HEK293T (cell line): ENCODE results near the gene IQGAP3.

Experiments used
- CTCF ChIA-PET: fragments of 350-600 bp; formaldehyde crosslinking; extraction: SDS; loops from one replicate; lab custom pipeline; 2021; ENCODE audit warnings: antibody characterized with exemption, inconsistent platforms; lab: Yijun Ruan, JAX
- POLR2A ChIA-PET: fragments of 350-600 bp; formaldehyde crosslinking; extraction: SDS; loops from one replicate; lab custom pipeline; 2020; ENCODE audit warnings: antibody characterized with exemption, inconsistent platforms; lab: Yijun Ruan, JAX
- DNase-seq: peaks from one replicate; pipeline ENCODE4 v3.0.0; 2012; ENCODE audit warnings: mixed read lengths; ENCODE audit errors: extremely low spot score
- ARNT ChIP-seq: fragments of 450-650 bp; IDR thresholded peaks from 2 replicates; pipeline ENCODE4 v1.6.1; 2017; ENCODE audit warnings: mild to moderate bottlenecking
- BHLHE40 ChIP-seq: fragments of 450-650 bp; IDR thresholded peaks from 2 replicates; pipeline ENCODE4 v1.6.1; 2016; ENCODE audit warnings: mild to moderate bottlenecking, moderate library complexity, borderline replicate concordance
- CTBP1 ChIP-seq: fragments of 450-650 bp; IDR thresholded peaks from 2 replicates; pipeline ENCODE4 v1.6.1; 2016; ENCODE audit warnings: borderline replicate concordance
- ELF4 ChIP-seq: fragments of 450-650 bp; IDR thresholded peaks from 2 replicates; pipeline ENCODE4 v1.6.1; 2017; ENCODE audit warnings: antibody characterized with exemption
- FOXA1 ChIP-seq: fragments of 450-650 bp; IDR thresholded peaks from 2 replicates; pipeline ENCODE4 v1.6.1; 2016; ENCODE audit warnings: mild to moderate bottlenecking
- FOXK2 ChIP-seq: fragments of 450-650 bp; IDR thresholded peaks from 2 replicates; pipeline ENCODE4 v1.6.1; 2016; ENCODE audit warnings: mild to moderate bottlenecking
- FOXM1 ChIP-seq: fragments of 450-650 bp; IDR thresholded peaks from 2 replicates; pipeline ENCODE4 v1.6.1; 2017; ENCODE audit warnings: mild to moderate bottlenecking, borderline replicate concordance
- HDGF ChIP-seq: fragments of 450-650 bp; IDR thresholded peaks from 2 replicates; pipeline ENCODE4 v1.6.1; 2017; ENCODE audit warnings: antibody characterized with exemption, borderline replicate concordance
- L3MBTL2 ChIP-seq: fragments of 450-650 bp; conservative IDR thresholded peaks from 2 replicates; pipeline ENCODE4 v1.6.1; 2016; ENCODE audit warnings: mild to moderate bottlenecking
- LEF1 ChIP-seq: fragments of 450-650 bp; IDR thresholded peaks from 2 replicates; pipeline ENCODE4 v1.6.1; 2017; ENCODE audit warnings: mild to moderate bottlenecking, borderline replicate concordance
- NFRKB ChIP-seq: fragments of 450-650 bp; IDR thresholded peaks from 2 replicates; pipeline ENCODE4 v1.6.1; 2016; ENCODE audit warnings: mild to moderate bottlenecking, moderate library complexity
- PKNOX1 ChIP-seq: fragments of 450-650 bp; IDR thresholded peaks from 2 replicates; pipeline ENCODE4 v1.6.1; 2016
- SP1 ChIP-seq: fragments of 450-650 bp; IDR thresholded peaks from 2 replicates; pipeline ENCODE4 v1.6.1; 2017
- SUZ12 ChIP-seq: fragments of 450-650 bp; IDR thresholded peaks from 2 replicates; pipeline ENCODE4 v1.6.1; 2016; ENCODE audit warnings: mild to moderate bottlenecking
- TARDBP ChIP-seq: fragments of 450-650 bp; IDR thresholded peaks from 2 replicates; pipeline ENCODE4 v1.6.1; 2016
- ZNF384 ChIP-seq: fragments of 450-650 bp; IDR thresholded peaks from 2 replicates; pipeline ENCODE4 v1.6.1; 2016

IQGAP3 gene

GRCh38 chr1:156523801-156524480 lies 48.4 kb downstream of the IQGAP3 start:
- CTCF ChIA-PET = interaction anchor here (1.3 kb wide), 1 partner anchor 78 kb away, joined by 4 read pairs; no protein-coding TSS in a partner anchor

GRCh38 chr1:156522443-156522970 lies 49.9 kb downstream of the IQGAP3 start:
- CTCF ChIA-PET = no interaction called here
- no peak for DNase-seq
- TF ChIP-seq LEF1 (no peak), PKNOX1 (no peak), CTBP1 (no peak), NFRKB (no peak)
- POLR2A ChIA-PET = interaction anchor here (1.0 kb wide), 1 partner anchor 21 kb away, joined by 3 read pairs; no protein-coding TSS in a partner anchor

More at GRCh38 chr1:156523801-156524480, 48.4 kb downstream of the IQGAP3 start:
- no peak for DNase-seq
- POLR2A ChIA-PET = interaction anchor here (2.1 kb wide), 1 partner anchor 67 kb away, joined by 8 read pairs; no protein-coding TSS in a partner anchor
- TF ChIP-seq ZNF384 (no peak), HDGF (no peak), FOXM1 (no peak), SP1 (no peak), SUZ12 (no peak), CTBP1 (no peak), NFRKB (no peak), ELF4 (no peak), BHLHE40 (no peak), L3MBTL2 (no peak), FOXA1 (no peak), TARDBP (no peak)

GRCh38 chr1:156517748-156518147 lies 54.6 kb downstream of the IQGAP3 start:
- no peak for TF ChIP-seq HDGF
- no peak for TF ChIP-seq ZNF384
- POLR2A ChIA-PET = no interaction called here
- DNase-seq = no peak
- CTCF ChIA-PET = no interaction called here

GRCh38 chr1:156516821-156517220 lies 55.5 kb downstream of the IQGAP3 start:
- no peak for DNase-seq
- POLR2A ChIA-PET = interaction anchor here (0.7 kb wide), 1 partner anchor 12 kb away, joined by 3 read pairs; no protein-coding TSS in a partner anchor
- TF ChIP-seq FOXK2 = no peak
- no peak for TF ChIP-seq SP1
- TF ChIP-seq L3MBTL2 = no peak
- no peak for TF ChIP-seq LEF1
- TF ChIP-seq ZNF384 = no peak
- no peak for TF ChIP-seq NFRKB
- no peak for TF ChIP-seq HDGF
- TF ChIP-seq FOXA1 = no peak
- no peak for TF ChIP-seq TARDBP
- no peak for TF ChIP-seq ARNT
- CTCF ChIA-PET = interaction anchor here (0.6 to 0.7 kb wide), 2 partner anchors 16 to 63 kb away, joined by 3 read pairs; partner anchors contain the start of gene MEF2D

GRCh38 chr1:156515956-156516355 lies 56.4 kb downstream of the IQGAP3 start:
- ChIA-PET POLR2A (interaction anchor here (1.0 to 1.5 kb wide), 2 partner anchors 14 to 15 kb away, joined by 3 to 6 read pairs; partner anchors contain the start of gene MEF2D), CTCF (interaction anchor here (1.4 kb wide), 1 partner anchor 15 kb away, joined by 5 read pairs; no protein-coding TSS in a partner anchor)
- TF ChIP-seq LEF1 (no peak), SUZ12 (no peak), HDGF (no peak), NFRKB (no peak), TARDBP (no peak), BHLHE40 (no peak), FOXM1 (no peak), ZNF384 (no peak), CTBP1 (no peak), SP1 (no peak)
- DNase-seq = no peak

GRCh38 chr1:156513185-156513584 lies 59.2 kb downstream of the IQGAP3 start:
- POLR2A ChIA-PET = no interaction called here
- TF ChIP-seq NFRKB = no peak
- no peak for TF ChIP-seq BHLHE40
- TF ChIP-seq HDGF = no peak
- TF ChIP-seq PKNOX1 = no peak
- no peak for TF ChIP-seq SP1
- no peak for TF ChIP-seq SUZ12
- TF ChIP-seq LEF1 = no peak
- no peak for TF ChIP-seq L3MBTL2
- no peak for TF ChIP-seq FOXM1
- TF ChIP-seq FOXK2 = no peak
- no peak for TF ChIP-seq CTBP1
- TF ChIP-seq TARDBP = no peak
- no peak for TF ChIP-seq FOXA1
- CTCF ChIA-PET = interaction anchor here (0.6 kb wide), 1 partner anchor 127 kb away, joined by 3 read pairs; no protein-coding TSS in a partner anchor
- DNase-seq = no peak

GRCh38 chr1:156511644-156512043 lies 60.7 kb downstream of the IQGAP3 start:
- ChIA-PET CTCF (no interaction called here), POLR2A (no interaction called here)
- TF ChIP-seq FOXM1 (no peak), ARNT (no peak), FOXA1 (no peak), L3MBTL2 (no peak), LEF1 (no peak), NFRKB (no peak), FOXK2 (no peak)
- DNase-seq = no peak
